PFSK-1 (cell line): ENCODE measurements around the gene PNRC1.

Experiments
- FOXP2 ChIP-seq: optimal IDR thresholded peaks from 2 replicates; pipeline ENCODE3; 2011; ENCODE audit warnings: borderline replicate concordance, control low read depth, inconsistent platforms; ENCODE audit not compliant: insufficient read depth; ENCODE audit errors: extremely low read length, extremely low read depth
- POLR2AphosphoS5 ChIP-seq: IDR thresholded peaks from 2 replicates; pipeline ENCODE4 v1.6.1; 2012; ENCODE audit warnings: low read depth, mild to moderate bottlenecking, control low read depth, low read length, moderate library complexity
- SIN3A ChIP-seq: IDR thresholded peaks from 2 replicates; pipeline ENCODE4 v1.6.1; 2012; ENCODE audit warnings: mild to moderate bottlenecking, low read length, moderate library complexity, borderline replicate concordance; ENCODE audit not compliant: insufficient read depth
- TAF1 ChIP-seq: IDR thresholded peaks from 2 replicates; pipeline ENCODE4 v1.6.1; 2012; ENCODE audit warnings: low read length, control low read depth, borderline replicate concordance; ENCODE audit not compliant: insufficient read depth
- TF ChIP-seq, protein P1 (sequence below), 2 experiments: IDR thresholded peaks; 2 replicates each; pipeline versions ENCODE4 v1.6.1 to v1.8.0; 2011 to 2012; ENCODE audit warnings: low read depth in 2 of 2, low read length in 2 of 2, control low read depth in 1 of 2, inconsistent platforms in 1 of 2, mild to moderate bottlenecking in 1 of 2, moderate library complexity in 1 of 2; ENCODE audit not compliant: insufficient read depth in 1 of 2

The PNRC1 gene

DNA sequence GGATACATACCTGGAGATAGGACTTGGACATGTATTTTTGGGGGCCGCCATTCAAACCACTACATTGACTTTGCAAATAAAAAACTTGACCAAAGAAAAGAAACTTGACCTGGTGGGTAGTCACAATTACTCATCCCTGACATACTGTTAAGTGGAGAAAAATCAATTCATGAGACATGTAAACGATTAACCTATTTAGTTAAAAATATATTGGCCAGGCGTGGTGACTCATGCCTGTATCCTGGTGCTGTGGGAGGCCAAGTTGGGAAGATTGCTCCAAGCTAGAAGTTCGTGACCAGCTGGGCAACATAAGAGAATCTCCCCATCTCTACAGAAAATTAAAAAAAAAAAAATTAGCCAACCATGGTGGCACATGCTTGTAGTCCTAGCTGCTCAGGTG is 39.8 kb downstream of the PNRC1 start:
- TF ChIP-seq, protein P1, sequence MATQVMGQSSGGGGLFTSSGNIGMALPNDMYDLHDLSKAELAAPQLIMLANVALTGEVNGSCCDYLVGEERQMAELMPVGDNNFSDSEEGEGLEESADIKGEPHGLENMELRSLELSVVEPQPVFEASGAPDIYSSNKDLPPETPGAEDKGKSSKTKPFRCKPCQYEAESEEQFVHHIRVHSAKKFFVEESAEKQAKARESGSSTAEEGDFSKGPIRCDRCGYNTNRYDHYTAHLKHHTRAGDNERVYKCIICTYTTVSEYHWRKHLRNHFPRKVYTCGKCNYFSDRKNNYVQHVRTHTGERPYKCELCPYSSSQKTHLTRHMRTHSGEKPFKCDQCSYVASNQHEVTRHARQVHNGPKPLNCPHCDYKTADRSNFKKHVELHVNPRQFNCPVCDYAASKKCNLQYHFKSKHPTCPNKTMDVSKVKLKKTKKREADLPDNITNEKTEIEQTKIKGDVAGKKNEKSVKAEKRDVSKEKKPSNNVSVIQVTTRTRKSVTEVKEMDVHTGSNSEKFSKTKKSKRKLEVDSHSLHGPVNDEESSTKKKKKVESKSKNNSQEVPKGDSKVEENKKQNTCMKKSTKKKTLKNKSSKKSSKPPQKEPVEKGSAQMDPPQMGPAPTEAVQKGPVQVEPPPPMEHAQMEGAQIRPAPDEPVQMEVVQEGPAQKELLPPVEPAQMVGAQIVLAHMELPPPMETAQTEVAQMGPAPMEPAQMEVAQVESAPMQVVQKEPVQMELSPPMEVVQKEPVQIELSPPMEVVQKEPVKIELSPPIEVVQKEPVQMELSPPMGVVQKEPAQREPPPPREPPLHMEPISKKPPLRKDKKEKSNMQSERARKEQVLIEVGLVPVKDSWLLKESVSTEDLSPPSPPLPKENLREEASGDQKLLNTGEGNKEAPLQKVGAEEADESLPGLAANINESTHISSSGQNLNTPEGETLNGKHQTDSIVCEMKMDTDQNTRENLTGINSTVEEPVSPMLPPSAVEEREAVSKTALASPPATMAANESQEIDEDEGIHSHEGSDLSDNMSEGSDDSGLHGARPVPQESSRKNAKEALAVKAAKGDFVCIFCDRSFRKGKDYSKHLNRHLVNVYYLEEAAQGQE (IDR thresholded peaks at IDR 0.05; ENCODE audit: insufficient read depth in 1 of 2, low read depth in 2 of 2, low read length in 2 of 2) = no peak
- TF ChIP-seq FOXP2 (no peak), POLR2AphosphoS5 (no peak), TAF1 (no peak), SIN3A (no peak)

- TF ChIP-seq POLR2AphosphoS5 = no peak
- no peak for TF ChIP-seq TAF1
- no peak for TF ChIP-seq SIN3A
- TF ChIP-seq, protein P1 (IDR thresholded peaks at IDR 0.05; ENCODE audit: insufficient read depth in 1 of 2, low read depth in 2 of 2, low read length in 2 of 2) = no peak
- TF ChIP-seq FOXP2 = no peak
These were observed 41.4 kb downstream of the PNRC1 start for GRCh38 chr6:89121934-89122333.

DNA sequence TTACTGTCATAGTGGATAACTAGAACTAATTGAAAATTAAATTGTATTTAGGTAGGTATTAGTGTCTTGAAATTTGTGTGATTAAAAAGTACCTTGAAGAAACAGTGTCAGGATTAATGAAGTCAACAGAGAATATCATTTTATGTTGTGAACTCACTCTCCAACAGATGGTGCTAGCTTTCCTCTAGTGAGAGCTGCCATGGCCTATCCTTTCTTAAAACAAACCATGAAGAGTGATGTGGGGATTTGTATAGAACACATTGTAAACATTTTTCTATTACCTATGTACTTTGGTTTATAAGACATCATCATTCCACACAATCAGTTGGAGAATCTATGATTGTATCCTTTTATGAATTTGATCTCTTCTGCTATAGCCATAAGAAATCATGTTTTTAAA is 42.1 kb downstream of the PNRC1 start:
- TF ChIP-seq, protein P1 (IDR thresholded peaks at IDR 0.05; ENCODE audit: insufficient read depth in 1 of 2, low read depth in 2 of 2, low read length in 2 of 2) = no peak
- no peak for TF ChIP-seq POLR2AphosphoS5
- no peak for TF ChIP-seq TAF1
- no peak for TF ChIP-seq SIN3A
- TF ChIP-seq FOXP2 = no peak

GRCh38 chr6:89131599-89131998 is 51.0 kb downstream of the PNRC1 start:
- TF ChIP-seq, protein P1 (IDR thresholded peaks at IDR 0.05; ENCODE audit: insufficient read depth in 1 of 2, low read depth in 2 of 2, low read length in 2 of 2) = no peak
- TF ChIP-seq POLR2AphosphoS5 (no peak), SIN3A (no peak), FOXP2 (no peak), TAF1 (no peak)

GRCh38 chr6:89132057-89132456 is 51.5 kb downstream of the PNRC1 start:
- TF ChIP-seq TAF1 = no peak
- TF ChIP-seq POLR2AphosphoS5 = no peak
- no peak for TF ChIP-seq SIN3A
- TF ChIP-seq, protein P1 (IDR thresholded peaks at IDR 0.05; ENCODE audit: insufficient read depth in 1 of 2, low read depth in 2 of 2, low read length in 2 of 2) = no peak
- no peak for TF ChIP-seq FOXP2
